Spinal cord (tissue), 10 donors: ENCODE measurements around the gene PI16. TPM values are rescaled to one million over a fixed set of nuclear protein-coding genes. Genes with fewer than 3 reads are reported as not detected.

Source experiments
- DNase-seq, 6 donors: peaks; one replicate each; pipeline versions ENCODE4 v3.0.0 to v3.0.0-alpha.2; 2013 to 2015; ENCODE audit warnings: low spot score in 6 of 6, low read depth in 4 of 6
- H3K27ac ChIP-seq: one replicate; pipeline ENCODE4 v1.5.1; 2013; ENCODE audit warnings: low read depth, low read length, control low read depth
- H3K27me3 ChIP-seq: one replicate; pipeline ENCODE4 v1.6.1; 2013; ENCODE audit warnings: low read length; ENCODE audit not compliant: control insufficient read depth, insufficient read depth
- H3K36me3 ChIP-seq: one replicate; pipeline ENCODE4 v1.6.1; 2013; ENCODE audit warnings: low read length; ENCODE audit not compliant: control insufficient read depth, insufficient read depth
- H3K4me1 ChIP-seq: one replicate; pipeline ENCODE4 v1.6.1; 2013; ENCODE audit warnings: low read length; ENCODE audit not compliant: control insufficient read depth, insufficient read depth
- H3K4me3 ChIP-seq: one replicate; pipeline ENCODE4 v1.5.1; 2013; ENCODE audit warnings: low read depth, low read length, control low read depth
- H3K9me3 ChIP-seq: one replicate; pipeline ENCODE4 v1.6.1; 2013; ENCODE audit warnings: low read length; ENCODE audit not compliant: control insufficient read depth, insufficient read depth
- WGBS: methylation state at CpG from one replicate; pipeline ENCODE4 v1.1.5; 2013; ENCODE audit warnings: missing lambda C conversion rate; ENCODE audit not compliant: insufficient coverage; 5-methylcytosine and 5-hydroxymethylcytosine counted together
- polyA plus RNA-seq, 2 donors: library from polyadenylated mRNA; unstranded; fragments of 120-200 nt; gene quantifications; one replicate each; pipeline ENCODE4 v1.2.1, GENCODE V29; 2013; ENCODE audit not compliant: insufficient read length in 2 of 2
- total RNA-seq, 2 donors: library from RNA; depleted of rRNA in 1 of 2; stranded (reverse); fragments of 120-200 nt in 1 of 2; fragments of >200 nt in 1 of 2; gene quantifications; one replicate each; pipeline versions ENCODE4 v1.2.3 to v1.2.4, GENCODE V29; 2013 to 2014
- donor health status: healthy.

PI16 gene
- total and polyA plus RNA-seq, 4 donors, result 22.7 to 47.4 (median 29.2) TPM

DNA sequence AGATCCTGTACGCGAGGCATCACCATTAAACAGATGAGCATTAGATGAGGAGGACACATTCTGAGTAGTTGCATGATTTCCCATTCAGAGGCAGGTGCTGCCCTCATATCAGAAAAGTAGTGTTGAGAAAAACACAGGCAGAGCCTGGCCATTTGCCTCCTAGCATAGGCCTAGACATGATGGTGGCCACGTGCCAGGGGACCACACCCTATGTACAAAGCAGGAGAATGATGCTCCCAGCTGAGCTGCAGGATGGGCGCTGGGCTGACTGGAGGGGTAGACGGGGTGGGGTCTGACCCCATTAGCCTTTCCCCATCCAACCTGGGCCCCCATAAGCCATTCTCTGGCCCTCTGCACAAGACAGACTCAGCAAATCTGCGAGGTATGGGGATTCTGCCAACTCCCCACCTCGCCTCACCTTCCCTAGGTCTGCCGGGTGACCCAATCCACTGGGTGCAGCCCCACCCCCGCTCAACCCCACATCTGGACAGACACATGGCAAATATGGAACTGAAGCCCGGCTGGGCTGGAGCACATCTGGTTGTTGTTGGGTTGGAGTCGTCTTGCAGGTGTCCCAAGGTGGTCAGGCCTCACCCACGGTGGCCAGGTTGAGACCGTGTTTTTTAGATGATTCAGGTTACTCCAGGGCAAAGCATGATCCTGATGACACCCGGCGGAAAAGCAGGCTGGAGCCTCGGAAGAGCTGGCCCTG is 13.9 kb downstream of the PI16 start:
- Histone ChIP-seq H3K36me3 (peaks cover 69% of the 10 kb centered on the region), H3K4me3 (no peak overlapping the region), H3K9me3 (no peaks in the 10 kb centered on the region), H3K4me1 (peaks cover 17% of the 10 kb centered on the region), H3K27ac (no peak overlapping the region), H3K27me3 (no peaks in the 10 kb centered on the region)
- 94% methylated on average over 13 of the region's 16 CpGs for WGBS
- no peak for DNase-seq

DNA sequence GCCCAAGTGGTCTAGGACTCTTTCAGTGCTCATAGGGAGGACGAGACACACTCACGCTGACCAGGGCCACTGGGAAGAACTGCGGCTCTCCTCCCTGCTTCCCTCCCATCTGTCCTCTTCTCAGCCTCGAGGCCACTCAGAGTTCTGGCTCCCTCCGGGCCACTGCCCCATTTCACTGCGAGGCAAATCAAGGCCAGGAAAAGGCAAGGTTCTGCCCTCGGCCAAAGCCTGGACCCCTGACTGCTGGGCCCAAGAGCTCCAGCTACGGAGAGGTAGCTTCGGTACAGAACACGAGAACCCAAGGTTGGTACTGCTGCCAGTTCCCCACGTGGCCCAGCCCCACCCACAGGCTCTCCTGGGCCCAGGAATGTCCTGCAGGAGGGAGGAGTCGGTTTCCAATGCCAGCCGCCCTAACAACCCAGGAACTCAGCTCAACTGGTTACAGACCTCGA is 14.7 kb downstream of the PI16 start:
- peaks cover 8% of the 10 kb centered on the region for H3K4me1 ChIP-seq
- no peak for DNase-seq

DNA sequence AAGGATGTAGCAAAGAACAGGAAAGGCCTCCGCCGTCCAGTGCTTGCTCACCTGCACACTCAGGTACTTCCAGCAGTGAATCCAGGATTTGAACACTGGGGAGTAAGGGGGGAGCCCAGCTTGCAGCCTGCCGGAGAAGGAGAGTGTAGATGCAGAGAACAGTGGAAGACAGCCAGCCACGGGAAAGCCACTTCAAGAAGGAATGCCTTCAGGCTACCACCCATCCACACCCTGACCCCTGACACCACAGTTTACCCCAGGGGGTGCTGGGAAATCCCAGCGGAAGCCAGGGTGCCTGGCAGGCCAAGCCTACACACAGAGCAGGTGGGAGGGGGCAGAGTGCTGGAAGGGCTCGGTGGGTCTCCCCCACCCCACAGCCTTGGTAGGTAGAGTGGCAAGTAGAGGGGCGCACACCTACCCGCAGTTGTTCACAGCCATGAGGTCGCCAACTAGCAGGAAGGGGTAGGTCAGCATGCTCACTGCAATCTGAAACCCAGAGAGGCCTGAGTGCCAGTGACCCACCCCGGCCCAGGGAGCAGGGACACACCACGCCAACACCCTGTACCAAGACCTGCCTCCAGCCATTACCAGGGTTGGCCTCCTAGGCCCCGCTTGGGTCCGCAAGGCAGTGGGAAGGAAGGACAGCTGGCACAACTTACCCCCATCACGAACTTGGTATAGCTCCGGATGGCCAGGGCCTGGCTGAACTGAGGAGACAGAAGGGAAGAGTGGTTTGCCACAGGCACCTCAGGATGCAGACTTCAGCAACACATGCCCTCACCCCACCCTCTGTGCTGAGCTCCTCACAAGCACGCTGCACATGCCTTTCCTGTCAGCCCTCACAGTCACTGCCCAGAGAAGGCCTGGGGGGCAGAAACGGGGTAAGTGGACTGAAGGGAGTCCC is 15.7 kb downstream of the PI16 start:
- 96% methylated on average over 11 of the region's 17 CpGs for WGBS

More for the DNA sequence above, 14.7 kb downstream of the PI16 start:
- 95% methylated on average over 10 of the region's 14 CpGs for WGBS
- no peaks in the 10 kb centered on the region for H3K27me3 ChIP-seq
- H3K36me3 ChIP-seq, result peaks cover 77% of the 10 kb centered on the region
- H3K4me3 ChIP-seq, result no peak overlapping the region
- H3K27ac ChIP-seq, result no peak overlapping the region
- no peaks in the 10 kb centered on the region for H3K9me3 ChIP-seq

DNA sequence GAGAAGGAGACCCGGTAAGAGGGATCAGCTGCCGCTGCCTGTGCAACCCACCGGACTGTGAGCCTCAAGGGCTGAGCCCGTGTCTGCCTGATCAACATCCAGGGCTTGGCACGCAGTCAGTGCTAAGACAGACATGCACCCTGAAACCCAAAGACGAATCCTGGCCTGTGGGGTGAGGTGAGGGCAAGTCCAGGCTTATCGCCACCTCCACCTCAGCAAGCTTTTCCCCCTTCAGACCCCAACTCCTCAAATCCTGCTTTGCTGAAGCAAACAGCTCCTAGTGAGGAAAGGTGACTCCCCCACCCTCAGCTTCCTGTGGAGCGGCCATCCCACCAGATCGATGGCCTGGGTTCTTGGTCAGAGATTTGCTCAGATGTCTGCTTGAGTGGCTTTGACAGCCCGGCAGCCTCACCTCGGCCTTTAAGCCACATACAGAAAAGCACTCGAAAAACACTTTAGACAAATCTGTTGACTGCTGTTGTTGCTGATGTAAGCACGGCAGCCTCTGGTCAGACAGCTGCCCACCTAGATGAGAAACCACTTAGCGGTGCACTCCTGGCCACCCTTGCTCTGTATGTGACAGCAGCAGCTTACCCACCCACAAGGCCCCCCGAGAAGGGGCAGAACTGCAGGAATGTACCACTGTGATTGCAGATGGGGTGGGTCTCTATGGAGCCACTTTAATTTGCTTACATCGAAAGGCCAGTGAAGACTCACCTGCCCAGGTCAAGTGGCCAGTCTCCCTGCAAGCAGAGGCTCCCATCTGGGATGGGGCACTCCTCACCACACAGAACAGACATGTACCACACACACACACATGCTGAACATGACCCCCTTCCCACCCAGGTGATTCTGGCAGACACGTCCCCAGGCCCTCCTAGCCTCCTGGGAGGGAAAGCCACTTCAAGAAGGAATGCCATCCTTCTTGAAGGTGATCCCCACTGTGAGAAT is 16.6 kb downstream of the PI16 start:
- no peak for DNase-seq
- no peak overlapping the region for H3K27ac ChIP-seq
- peaks cover 90% of the 10 kb centered on the region for H3K36me3 ChIP-seq
- WGBS, result 84% methylated on average over 13 of the region's 17 CpGs
- no peaks in the 10 kb centered on the region for H3K27me3 ChIP-seq
- peaks cover 2% of the 10 kb centered on the region for H3K4me1 ChIP-seq
- no peak overlapping the region for H3K4me3 ChIP-seq
- no peaks in the 10 kb centered on the region for H3K9me3 ChIP-seq

More for the DNA sequence above, 15.7 kb downstream of the PI16 start:
- Histone ChIP-seq H3K4me1 (peaks cover 2% of the 10 kb centered on the region), H3K27me3 (no peaks in the 10 kb centered on the region), H3K4me3 (no peak overlapping the region), H3K27ac (no peak overlapping the region), H3K9me3 (no peaks in the 10 kb centered on the region), H3K36me3 (peaks cover 81% of the 10 kb centered on the region)
- DNase-seq, result no peak

DNA sequence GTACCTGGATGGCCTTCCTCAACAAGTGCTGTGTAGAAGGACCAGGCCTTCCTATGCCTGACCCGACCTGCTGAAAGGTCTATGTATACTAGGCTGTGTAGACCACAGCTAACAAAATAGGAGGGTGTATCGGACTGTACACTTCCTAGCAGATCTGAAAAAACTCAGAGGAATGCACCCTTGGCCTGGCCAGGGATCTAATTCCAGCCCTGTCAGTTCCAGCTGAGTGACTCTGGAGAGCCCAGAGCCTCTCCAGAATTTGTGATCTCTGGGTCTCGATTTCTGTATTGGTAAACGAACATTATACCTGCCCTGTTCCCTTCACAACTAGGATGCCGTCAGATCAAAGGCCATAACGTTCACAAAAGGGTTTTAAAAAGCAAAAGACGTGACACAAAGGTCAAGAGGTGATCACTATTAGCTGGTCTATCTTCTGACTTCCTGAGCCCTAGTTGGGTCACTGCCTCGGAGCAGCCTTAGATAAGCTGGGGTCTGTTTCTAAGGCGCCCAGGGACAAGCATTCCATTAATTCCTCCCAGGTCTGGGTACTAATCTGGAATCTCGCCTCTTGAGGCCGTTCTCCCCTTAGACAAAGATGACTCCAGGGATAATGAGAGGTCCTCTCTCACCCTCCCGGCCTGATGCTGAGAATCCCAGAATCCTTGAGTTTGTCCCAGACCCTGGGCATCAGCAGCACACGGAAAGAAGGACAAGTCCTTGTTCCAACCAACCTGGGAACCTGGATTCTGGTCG is 17.6 kb downstream of the PI16 start:
- Histone ChIP-seq H3K27ac (no peak overlapping the region), H3K36me3 (peaks cover 97% of the 10 kb centered on the region), H3K4me1 (peaks cover 2% of the 10 kb centered on the region), H3K27me3 (no peaks in the 10 kb centered on the region), H3K9me3 (no peaks in the 10 kb centered on the region), H3K4me3 (no peak overlapping the region)
- WGBS, result 91% methylated on average over 14 of the region's 14 CpGs
- no peak for DNase-seq

DNA sequence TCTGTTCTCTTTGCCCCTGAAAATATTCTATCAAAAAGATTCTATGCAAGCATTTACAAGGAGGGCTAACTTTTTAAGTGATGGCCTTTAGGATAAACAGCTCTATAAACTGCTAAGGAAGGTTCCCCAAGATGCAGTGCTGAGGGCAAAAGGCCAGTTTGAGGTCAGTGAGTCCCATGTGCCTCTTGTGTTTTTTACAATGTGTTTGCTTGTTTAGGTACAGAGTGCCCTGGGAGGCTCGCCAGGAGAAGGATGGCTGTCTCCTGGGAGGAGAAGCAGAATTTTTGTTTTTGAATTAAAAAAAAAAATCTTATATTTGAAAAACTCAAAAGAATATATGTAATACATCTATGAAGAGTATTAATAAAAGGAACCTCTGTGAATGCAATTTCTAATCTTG is 18.7 kb downstream of the PI16 start:
- Histone ChIP-seq H3K27ac (no peak overlapping the region), H3K36me3 (peaks cover 99% of the 10 kb centered on the region), H3K9me3 (no peaks in the 10 kb centered on the region), H3K27me3 (no peaks in the 10 kb centered on the region), H3K4me1 (peaks cover 2% of the 10 kb centered on the region), H3K4me3 (no peak overlapping the region)
- no CpG with 5 or more reads among the region's 1 CpG for WGBS
- DNase-seq, result no peak

DNA sequence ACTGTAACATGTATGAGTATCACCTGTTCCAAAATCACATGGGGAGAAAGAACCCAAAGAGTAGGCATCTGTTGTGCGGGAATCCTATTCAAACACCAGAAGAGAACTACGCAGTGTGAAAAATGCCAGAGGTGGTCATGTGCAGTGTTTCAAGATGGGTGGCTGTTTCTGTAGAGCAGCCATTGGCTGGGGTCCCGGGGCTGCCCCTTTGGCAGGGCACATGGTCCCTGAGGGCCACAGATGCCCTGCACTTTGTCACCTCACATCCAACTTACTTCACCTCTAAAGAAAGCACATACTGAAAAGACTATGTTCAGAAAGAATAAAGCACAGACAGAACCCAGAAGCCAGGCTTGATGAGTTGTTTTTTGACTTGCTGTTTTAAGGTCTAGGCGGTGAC is 19.1 kb downstream of the PI16 start:
- DNase-seq, result no peak
- H3K27ac ChIP-seq, result no peak overlapping the region
- no peaks in the 10 kb centered on the region for H3K9me3 ChIP-seq
- no peaks in the 10 kb centered on the region for H3K4me1 ChIP-seq
- no peaks in the 10 kb centered on the region for H3K27me3 ChIP-seq
- WGBS, result 93% methylated on average over 2 of the region's 4 CpGs
- H3K36me3 ChIP-seq, result peaks cover 98% of the 10 kb centered on the region
- no peak overlapping the region for H3K4me3 ChIP-seq

DNA sequence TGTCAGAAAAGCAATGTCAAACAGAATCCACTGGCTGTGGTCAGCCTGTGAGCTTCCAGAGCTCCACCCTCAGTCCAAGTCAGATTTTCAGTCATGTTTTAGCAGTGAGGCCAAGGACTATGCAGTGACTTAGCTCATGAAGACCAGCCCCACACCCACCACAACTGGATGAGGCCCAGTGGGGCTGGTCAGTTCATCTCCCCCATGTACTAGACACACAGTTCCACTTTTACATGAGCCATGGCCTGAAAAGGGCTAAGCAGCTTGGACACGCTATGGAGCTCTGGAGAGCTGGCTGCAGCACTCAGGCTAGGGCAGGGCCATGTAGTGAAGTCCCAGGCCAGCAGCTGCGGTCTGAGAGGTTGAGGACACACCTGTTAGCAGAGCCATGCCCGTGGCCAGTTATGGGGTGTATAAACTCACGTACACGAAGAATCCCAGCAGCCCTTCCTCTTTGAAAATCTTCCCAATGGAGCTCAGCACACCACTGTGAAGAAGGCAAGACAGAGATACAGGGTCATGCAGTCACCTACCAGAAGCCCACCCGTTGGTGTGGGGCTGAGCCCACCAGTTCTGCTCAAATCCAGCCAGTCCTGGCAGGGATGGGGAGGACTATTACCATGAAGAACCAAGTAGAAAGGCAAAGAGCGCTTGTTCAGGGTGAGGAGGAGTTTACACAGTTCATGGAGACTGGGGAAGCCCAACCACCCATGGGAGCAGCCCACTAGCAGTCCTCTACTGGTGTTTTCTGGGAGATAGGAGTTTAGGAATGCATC is 20.9 kb downstream of the PI16 start:
- Histone ChIP-seq H3K4me1 (peaks cover 10% of the 10 kb centered on the region), H3K27me3 (no peaks in the 10 kb centered on the region), H3K9me3 (no peaks in the 10 kb centered on the region), H3K36me3 (peaks cover 84% of the 10 kb centered on the region), H3K4me3 (no peak overlapping the region), H3K27ac (no peak overlapping the region)
- DNase-seq, result no peak
- WGBS, result 93% methylated on average over 7 of the region's 7 CpGs
